ENCODE results near the gene EHD1. TPM values are rescaled to one million over a fixed set of nuclear protein-coding genes. Genes with fewer than 3 reads are reported as not detected.

The EHD1 gene
- total RNA-seq (2014; rRNA removed; shearing (Covaris generic)) = 38.4 and 57.9 TPM in 2 replicates

DNA sequence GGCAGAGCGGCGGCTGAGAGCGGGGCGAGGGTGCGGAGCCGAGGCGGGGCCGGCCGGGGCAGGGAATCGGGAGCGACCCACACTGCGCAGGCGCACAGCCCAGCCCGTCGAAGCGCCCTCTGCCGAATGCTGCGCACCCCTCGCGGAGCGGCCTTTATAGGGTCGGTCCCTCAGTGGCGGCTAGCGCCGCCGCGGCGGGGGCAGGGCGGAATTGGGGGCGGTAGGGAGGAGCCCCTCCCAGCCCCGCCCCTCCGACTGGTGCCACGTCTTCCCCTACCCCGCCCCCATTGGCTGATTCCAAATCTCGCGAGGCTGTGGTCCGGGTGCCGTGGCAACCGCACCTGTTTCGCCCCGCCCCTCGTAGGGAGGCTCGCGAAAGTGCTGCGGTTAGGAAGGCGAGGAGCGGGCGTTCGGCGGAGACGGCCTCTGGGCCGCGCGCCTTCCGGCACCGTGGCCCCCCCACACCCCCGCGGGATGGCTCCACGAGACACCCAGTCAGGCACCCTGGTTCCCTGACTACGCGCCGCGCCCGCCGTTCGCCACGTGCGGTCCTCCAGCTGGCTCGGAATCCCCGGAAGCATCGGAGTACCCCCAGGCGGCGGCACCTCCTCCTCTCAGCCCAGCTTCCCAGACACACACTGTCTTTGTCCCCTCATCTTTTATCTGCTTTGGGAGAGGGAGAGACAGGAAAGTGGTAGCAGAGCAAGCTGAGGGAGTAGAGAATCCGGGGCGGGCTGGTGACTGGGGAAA, at the start of gene EHD1:
Gene EHD1, minus strand, starts transcription at position 128 of the 750 bp plus-strand sequence. CDS start 157 bp downstream, outside the sequence.
- DNase-seq (ENCODE audit: low read depth) = peak; percentile 96

DNA sequence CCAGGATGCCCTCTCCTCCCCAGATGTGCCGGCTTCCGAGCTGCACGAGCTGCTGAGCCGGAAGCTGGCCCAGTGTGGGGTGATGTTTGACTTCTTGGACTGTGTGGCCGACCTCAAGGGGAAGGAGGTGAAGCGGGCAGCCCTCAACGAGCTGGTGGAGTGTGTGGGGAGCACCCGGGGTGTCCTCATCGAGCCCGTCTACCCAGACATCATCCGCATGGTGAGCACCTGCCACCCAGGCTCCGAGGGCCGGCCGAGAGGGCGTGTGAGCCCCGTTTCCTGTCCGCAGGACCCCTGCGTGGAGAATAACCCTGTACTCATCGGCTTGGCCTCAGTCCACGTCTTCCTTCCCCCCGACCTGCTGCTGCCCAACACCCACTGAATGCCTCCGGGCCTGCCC, 48.3 kb upstream of the EHD1 start:
- no peak for DNase-seq (ENCODE audit: low read depth)

DNA sequence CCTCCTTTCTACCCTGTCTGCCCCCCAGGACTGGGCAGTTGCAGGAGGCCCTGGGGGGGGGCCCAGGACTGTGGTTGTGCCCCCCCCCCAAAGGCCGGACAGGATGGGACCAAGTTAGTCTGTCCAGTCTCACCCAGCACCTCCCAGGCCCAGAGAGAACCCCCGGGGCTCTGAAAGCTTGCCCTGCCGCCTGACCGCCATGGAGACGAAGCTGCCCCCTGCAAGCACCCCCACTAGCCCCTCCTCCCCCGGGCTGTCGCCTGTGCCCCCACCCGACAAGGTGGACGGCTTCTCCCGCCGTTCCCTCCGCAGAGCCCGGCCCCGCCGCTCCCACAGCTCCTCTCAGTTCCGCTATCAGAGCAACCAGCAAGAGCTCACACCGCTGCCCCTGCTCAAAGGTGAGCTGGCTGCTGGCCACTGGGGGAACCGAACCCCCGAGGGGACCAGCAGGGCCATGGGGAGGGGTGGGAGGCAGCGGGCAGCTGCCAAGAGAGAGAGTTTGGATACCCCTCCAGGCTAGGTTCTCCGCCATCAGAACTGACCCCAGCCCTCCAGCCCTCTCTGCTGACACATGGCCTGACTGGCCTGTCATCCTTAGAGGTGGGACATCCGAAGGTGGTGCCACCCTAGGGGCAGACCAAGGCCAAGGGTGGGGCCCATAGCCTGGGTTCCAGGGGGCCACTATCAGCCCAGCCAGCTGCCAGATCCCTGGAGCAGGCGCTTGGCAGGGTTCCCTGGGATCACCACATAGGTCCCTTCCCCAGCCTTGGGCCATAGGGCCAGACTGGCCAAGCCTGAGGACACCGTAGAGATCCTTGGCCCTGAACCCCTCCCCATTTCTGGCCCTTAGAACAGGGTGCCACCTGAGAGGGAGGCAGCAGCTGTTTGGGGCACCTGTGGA, 47.4 kb upstream of the EHD1 start:
- DNase-seq (ENCODE audit: low read depth) = no peak

DNA sequence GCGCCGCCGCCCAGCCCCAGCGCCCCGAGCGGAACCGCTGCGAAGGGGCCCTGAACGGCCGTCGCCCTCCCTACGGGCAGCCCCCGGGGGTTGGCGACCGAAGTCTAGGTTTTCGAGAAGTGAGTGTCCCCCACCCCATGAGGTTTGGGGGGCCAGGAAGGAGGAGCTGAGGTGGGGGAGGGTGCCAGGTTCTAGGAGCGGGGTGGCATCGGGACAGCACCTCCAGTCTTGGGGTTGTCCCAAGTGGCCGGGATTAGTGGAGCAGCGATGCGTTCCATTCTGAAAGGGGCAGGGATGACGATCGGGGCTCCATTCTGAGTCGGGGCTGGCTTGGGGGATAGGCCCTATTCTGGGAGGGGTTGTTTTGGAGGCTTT, 46.5 kb upstream of the EHD1 start:
- peak; percentile 38 for DNase-seq (ENCODE audit: low read depth)

DNA sequence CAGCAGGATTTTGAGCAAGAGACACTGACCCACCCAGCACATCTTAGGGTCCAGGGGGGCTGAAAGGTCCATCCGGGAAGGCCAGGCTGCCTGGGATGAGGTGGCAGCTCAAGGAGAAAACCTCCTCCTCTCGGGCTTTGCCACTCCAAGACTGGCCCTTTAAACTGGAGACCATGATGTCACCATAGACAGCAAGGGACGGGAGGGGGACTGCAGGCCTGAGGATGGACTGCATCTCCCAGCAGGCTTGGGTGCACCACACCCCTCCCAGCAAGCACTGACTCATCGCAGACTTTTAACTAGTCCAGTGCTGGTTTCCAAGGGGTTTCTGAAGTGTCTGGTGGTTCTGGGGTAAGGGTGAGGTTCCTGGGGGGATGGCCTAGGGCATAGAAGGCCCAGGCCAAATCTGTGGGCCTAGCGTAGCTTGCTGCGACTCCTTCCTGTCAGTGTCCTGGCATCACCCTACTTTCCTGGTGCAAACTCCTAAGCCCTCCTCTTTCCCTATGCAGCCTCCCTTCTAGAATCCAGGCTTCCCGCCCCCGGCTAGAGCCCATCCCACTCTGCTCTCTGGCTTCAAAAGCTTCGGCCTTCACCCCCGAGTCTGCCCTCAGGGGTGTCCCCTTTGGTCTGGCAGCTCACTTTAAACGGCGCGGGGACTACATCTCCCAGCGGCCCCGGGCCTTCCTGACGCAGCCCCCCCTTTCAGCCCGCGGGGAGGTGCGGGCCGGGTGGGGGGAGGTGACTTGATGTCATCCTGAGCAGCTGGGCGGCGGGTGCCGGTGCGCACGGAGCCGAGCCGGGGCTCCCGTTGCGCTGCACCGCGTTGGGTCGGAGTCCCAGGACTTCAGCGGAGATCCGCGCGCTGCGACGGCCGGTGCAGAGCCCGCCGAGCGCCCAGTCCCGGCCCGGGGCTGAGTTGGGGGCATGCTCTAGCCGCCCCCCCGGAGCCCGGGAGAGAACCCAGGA, 45.8 kb upstream of the EHD1 start, which contains the start of gene PPP2R5B:
Gene PPP2R5B, plus strand, starts transcription at position 746 of the 966 bp plus-strand sequence. CDS start 1,046 bp downstream, outside the sequence.
- peak; percentile 94 for DNase-seq (ENCODE audit: low read depth)

DNA sequence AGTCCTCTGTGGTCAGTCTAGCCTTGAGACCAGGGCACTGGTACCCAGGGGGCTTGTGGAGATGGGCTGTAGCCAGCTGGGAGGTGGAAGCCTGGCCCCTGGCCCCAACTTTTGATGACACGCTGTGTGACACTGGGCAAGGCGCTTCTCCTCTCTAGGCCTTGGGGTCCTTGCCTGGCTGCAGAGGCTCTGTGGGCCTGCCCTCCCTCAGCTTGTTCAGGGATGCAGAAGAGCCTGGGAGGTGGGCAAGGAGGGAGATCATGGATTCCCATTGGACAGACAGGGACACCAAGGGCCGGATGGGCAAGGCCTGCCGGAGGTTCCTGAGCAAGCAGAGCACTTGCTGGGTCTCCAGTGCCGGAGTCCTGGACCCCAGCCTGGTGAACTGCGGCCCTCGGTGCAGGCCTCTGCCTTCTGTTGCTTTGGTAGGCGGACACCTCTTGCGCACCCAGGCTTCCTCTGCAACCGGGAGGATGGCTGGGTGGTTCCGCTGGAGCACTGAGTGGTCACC, 44.8 kb upstream of the EHD1 start:
- no peak for DNase-seq (ENCODE audit: low read depth)

DNA sequence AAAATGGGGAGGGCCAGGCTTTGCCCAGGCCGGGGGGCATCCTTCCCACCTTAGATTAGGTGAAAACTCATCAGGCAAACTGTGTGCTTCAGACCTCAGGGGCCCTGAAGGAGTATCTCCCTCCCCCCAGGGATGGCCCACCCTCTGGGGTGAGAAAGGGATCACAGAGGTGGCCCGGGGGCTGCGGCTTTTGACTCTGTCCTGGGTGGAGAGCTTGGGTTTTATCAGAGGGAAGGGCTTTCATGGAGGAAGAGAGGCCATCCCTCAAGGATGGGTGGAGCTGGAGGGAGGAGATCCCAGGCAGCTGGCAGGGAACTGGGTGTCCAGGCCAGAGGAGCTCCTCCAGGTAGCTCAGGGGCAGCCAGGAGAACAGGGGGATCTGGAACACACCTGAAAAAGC, 43.0 kb upstream of the EHD1 start:
- DNase-seq (ENCODE audit: low read depth) = no peak

DNA sequence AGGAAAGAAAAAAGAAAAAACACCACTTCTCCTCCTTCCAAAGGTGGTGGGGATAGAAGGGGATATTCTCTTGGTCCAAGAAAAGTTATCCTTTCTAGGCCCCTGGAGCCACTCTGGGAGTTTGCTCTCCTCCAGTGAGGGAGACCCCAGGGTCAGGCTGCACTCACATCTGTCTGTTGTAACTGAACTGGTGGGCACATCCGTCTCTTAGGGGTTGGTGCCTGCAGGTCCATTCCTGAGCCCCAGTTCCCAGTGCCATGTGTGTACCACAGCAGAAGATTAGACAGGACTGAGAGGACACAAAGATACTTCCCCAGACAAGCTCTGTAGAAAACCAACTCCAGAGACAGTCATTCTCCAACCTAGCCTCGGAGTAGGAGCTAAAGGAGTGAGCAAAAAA, 41.7 kb upstream of the EHD1 start:
- DNase-seq (ENCODE audit: low read depth) = no peak

DNA sequence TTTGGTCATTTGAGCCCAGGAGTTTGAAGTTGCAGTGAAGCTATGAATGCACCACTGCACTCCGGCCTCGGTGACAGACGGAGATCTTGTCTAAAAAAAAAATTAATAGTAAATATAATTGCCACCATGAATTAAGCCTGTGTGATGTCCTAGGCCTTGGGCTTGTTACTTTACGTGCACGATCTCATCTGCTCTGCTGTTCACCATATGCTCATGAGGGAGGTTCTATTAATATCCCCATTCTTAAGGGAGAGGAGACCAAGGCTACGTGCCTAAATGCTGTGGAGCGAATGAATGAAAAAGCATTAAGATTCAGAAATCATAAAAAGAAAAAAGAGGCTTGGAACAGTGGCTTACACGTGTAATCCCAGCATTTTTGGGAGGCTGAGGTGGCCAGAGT, 41.2 kb upstream of the EHD1 start:
- DNase-seq (ENCODE audit: low read depth) = no peak

DNA sequence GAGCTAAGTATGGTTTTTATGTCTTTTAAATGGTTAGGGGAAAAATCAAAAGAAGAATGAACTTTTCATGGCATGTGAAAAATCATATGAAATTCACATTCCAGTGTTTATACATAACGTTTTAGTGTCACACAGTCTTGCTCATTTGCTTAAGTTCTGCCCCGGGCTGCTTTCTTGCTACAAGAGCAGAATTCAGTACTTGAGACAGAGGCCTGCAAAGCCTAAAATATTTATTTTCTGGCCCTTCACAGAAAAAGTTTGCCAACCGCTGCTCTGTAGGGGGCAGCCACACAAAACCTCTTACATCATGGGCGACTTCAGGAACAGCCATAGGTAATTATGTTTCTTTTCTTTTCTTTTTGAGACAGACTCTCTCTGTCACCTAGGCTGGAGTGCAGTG, 39.6 kb upstream of the EHD1 start:
- DNase-seq (ENCODE audit: low read depth) = peak; percentile 57

DNA sequence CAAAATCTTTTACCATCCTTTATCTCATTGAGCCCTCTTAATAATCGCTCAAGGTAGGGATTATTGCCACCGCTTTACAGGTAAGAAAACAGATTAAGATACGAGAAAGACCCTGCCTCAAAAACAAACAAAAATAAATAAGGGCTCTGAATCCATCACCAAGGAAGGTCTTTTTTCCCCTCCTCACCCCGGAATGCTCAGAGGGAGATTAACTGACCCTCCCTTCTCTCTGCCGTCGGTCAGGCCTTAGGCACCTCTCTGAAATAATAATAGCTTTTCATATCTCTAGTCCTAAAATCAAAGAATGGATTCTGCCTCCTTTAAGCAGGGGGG, 39.2 kb upstream of the EHD1 start:
- DNase-seq (ENCODE audit: low read depth) = no peak

DNA sequence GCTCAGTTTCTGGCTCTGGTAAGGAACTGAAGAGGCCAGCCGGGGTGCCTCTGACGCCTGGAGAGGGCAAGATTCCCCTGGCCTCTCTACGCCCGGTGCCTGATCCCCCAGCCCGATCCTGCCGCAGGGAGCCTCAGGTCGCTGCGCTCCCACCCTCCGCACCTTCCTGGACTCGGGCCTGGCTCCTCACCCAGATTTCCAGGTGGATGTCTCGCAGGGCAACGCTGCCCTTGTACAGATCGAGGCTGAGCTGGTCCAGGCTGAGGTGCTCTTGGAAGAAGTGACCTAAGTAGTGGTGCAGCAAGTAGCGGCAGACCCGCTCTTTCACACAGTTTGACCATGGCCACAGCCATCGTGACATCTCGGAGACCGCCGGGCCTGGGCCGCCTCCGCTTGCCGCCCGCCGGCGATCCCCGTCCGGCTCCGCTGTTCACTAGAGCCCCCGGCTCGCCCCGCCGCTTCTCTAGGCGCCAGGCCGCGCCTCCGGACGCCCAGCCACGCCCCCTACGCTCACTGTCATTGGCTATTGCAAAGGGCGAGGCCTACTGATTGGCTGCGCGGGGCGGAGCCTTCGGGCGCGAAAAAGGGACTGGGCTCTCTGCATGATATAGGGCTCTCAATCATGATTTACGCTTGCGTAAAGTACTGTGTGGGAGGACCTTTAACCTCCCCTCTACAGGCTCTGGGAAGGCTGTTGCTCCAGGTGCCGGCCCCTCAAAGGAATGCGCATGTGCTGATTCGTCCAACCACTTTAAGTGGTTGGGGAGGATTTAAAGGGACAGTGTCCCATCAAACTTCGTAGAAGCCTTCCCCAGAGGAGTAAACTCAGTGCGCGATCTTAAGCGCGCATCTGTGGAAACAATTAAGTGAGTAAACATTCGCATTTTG, 38.6 kb upstream of the EHD1 start, which contains the start of gene ATG2A:
Gene ATG2A, minus strand, starts transcription at position 435 of the 888 bp plus-strand sequence. Its CDS starts 74 bp downstream, at position 361.
- peak; percentile 100 for DNase-seq (ENCODE audit: low read depth)

DNA sequence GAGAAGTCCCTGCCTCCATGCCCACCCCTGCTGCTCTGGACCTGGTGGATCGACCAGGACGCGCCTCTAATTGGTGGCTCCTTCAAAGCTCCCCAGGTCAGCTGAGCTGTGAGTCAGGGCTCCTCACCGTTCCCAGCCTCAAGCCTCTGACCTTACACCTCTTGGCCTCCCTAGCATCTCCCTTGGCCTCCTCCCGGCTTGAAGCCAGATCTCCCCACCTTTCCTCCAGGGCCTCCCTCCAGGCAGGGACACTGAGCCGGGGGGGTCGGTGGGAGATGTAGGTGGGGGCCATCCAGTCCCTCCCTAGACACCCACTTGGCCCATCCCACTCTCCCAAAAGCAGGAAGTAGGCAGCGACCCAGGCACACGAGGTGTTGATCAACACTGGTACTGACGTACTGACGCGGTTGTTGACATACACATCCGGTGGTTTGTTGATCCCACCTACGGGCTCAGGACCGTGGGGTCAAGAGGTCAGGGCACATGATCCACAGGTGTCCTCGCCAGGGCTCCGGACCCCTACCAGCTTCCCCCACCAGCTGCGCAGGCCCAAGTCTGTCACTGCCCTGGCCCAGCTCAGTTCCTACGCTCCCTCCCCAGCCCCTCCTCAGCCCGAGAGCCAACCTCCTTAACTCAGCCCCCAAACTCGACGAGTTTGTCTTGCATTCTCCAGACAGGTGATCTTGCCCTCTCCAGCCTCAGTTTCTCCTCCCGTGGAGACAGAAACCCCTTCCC, 37.8 kb upstream of the EHD1 start:
- DNase-seq (ENCODE audit: low read depth) = peak; percentile 35

DNA sequence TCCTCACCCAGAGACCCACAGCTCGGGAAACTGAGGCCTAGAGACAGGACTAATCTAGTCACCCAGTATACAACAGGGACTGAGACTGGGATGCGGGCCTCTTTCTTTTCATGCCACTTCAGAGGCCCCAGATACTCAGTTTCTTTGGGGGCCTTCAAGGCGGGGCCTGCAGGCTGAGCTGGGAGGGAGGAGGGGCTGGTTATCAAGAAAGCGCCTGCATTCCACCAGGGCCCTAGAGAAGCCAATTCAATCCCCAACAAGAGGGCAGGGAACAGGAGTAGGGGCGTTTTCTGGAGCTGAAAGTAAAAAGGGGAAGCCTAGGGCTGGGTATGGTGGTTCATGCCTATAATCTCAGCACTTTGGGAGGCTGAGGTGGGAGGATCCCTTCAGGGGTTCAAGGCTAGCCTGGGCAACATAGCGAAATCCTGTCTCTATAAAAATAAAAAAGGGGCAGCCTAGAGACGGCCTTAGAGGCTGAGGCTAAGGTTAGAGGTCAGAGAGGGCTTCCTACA, 37.0 kb upstream of the EHD1 start:
- no peak for DNase-seq (ENCODE audit: low read depth)

DNA sequence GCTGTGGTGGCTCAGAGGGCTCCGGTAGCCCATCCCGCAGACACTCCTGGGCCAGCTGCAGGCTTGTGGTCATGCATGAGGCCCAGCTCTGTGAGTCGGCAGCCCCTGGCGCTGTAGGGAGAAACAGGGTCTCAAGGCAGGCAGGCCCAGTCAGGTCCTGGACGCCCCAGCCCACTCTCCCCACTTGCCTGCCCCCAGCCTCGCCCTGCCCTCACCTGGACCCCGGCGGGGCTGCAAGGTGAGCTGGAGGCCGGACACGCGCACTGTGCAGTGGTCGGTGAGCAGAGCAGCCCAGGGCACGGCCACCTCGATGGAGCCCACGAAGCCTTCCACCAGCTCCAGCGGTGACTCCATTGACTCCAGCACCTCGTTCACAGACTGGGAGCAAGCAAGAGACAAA, 35.7 kb upstream of the EHD1 start:
- no peak for DNase-seq (ENCODE audit: low read depth)

DNA sequence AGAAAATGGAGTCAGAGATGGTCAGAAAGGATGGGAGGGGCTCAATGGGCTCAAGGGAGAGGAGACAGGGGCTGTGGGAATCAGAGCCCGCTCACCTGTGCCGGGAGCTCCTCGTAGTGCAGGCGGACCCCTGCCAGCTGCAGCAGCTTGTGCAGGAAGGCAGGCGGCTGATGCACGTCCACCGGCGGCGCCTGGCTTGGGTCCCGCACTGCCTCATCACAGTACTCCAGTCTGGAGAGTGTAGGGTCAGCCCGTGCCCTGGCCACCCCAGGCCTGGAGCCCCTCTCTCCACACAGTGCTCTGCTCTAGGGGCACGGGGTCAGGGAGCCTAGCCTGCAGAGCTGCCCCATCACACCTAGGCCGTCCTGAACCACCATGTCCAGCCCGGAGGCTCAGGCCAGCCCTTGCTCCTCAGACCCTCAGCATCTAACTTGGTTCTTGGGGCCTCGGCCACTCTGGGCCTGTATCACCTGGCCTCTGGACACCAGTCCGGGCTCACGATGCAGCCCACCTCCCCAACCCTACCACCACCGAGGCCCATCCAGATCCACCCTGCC, 34.8 kb upstream of the EHD1 start:
- no peak for DNase-seq (ENCODE audit: low read depth)

DNA sequence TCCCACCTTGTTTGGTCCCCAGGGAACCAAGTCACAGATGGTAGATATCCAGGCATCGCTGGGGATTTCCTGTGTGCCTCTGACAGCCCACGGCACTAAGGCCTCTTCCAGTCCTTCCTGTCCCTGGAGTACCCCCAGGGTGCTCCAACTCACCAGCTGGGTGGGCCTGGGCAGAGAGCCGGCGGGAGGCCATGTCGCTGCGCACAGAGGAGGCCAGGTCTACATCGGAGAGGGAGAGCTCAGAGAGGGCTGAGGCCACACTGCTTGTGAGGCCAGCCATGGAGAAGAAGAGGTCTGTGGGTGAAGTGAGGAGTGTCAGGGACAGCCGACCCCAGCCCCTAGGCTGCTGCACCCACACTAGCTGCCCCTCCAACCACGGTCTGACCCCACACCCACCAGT, 33.3 kb upstream of the EHD1 start:
- DNase-seq (ENCODE audit: low read depth) = no peak

DNA sequence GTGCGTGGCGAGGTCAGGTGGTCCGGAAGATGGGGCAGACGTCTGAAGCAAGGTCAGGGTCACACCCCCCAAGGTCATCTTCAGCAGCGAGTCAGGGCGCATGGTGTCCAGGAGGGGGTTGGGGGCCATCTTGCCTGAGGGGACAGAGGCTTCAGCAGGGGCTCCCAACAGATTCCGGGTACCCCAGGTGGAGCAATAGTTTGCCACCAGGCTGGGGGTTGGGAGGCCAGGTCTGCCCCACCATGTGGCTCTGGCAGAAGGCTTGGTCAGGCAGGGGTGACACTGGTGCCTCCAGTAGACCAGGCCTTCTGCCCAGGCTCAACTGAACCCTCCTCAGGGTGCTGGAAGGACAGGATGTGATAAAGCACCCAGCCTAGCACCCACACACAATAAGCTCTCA, 32.7 kb upstream of the EHD1 start:
- DNase-seq (ENCODE audit: low read depth) = no peak

DNA sequence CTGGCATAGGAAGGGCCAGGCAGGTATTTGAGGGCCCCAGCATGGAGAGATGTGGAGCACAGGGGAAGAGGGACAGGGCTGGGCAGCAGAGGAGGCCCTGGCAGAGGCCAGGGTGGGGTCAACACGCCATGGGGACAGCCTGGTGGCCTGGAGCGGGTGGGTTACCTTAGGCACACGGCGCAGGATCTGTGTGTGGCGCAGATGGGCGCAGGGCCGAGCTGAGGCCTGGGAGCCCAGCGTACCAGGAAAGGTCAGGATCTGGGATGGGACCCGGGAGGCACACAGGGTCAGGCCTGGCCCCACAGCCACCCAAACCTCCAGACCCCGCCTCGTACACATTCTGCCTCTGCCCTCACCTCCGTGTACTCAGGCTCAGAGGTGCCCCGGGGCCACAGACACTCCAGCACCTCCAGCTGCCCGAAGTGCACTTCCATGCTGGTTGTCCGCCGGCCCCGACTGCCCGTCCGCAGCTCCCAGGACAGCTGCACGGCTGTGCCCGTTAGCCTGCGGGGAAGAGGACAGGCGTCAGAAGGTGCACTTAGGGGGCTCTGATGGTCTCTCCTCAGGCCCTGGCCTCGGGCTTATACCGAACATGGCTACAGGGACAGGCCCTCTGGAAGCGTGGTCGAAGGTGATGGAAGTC, 32.2 kb upstream of the EHD1 start:
- DNase-seq (ENCODE audit: low read depth) = no peak
